HL-60 (cell line): Measurements from ENCODE around the gene SEMA3B.
A peak's percentile ranks its signal among the peaks of the same experiment; 100 is the strongest.

Experiments used
- DNase-seq, 2 experiments: peaks; one replicate each; pipeline ENCODE4 v3.0.0-alpha.2; 2010 to 2020; ENCODE audit warnings: low read depth in 1 of 2, low spot score in 1 of 2
- H3K27ac ChIP-seq: fragments of 250-450 bp; sonication (Bioruptor Pico); replicated peaks from 2 replicates; pipeline ENCODE4 v1.5.1; 2020; ENCODE audit warnings: mild to moderate bottlenecking, moderate library complexity
- H3K27me3 ChIP-seq: fragments of 250-450 bp; sonication (Bioruptor Pico); 2 replicates; pipeline ENCODE4 v1.5.1; 2021; ENCODE audit warnings: mild to moderate bottlenecking, moderate library complexity; ENCODE audit not compliant: insufficient read depth, poor library complexity, severe bottlenecking
- H3K4me3 ChIP-seq: replicated peaks from 2 replicates; pipeline ENCODE4 v1.5.1; 2011; ENCODE audit warnings: mild to moderate bottlenecking, control low read depth, low read length; ENCODE audit not compliant: insufficient read depth
- CTCF ChIP-seq: IDR thresholded peaks from one replicate; pipeline ENCODE4 v1.5.1; 2011; ENCODE audit warnings: low read length, control low read depth, inconsistent platforms; ENCODE audit not compliant: insufficient read depth
- GABPA ChIP-seq: IDR thresholded peaks from 2 replicates; pipeline ENCODE4 v1.6.1; 2012; ENCODE audit warnings: low read depth
- POLR2AphosphoS5 ChIP-seq: IDR thresholded peaks from 2 replicates; pipeline ENCODE4 v1.6.1; 2012; ENCODE audit warnings: low read depth
- REST ChIP-seq: IDR thresholded peaks from 2 replicates; pipeline ENCODE4 v1.6.1; 2012; ENCODE audit warnings: low read depth; ENCODE audit not compliant: insufficient replicate concordance
- SPI1 ChIP-seq: IDR thresholded peaks from 2 replicates; pipeline ENCODE4 v1.6.1; 2012; ENCODE audit warnings: low read depth, mild to moderate bottlenecking, borderline replicate concordance

Gene SEMA3B

GRCh38 chr3:50322386-50323091 lies 53.6 kb downstream of the SEMA3B start, which contains the start of gene HYAL2:
TSS of gene HYAL2 (minus strand) at chr3:50322745. CDS start at chr3:50320489, 2,256 bp downstream.
- H3K4me3 ChIP-seq, result peak within 1 kb of the TSS; percentile 68
- H3K27me3 ChIP-seq, result no peaks in the 10 kb centered on the region
- no peak for DNase-seq
- peak within 1 kb of the TSS; percentile 100 for H3K27ac ChIP-seq
- TF ChIP-seq CTCF, result no peak
- no peak for TF ChIP-seq SPI1
- no peak for TF ChIP-seq POLR2AphosphoS5
- no peak for TF ChIP-seq REST
- TF ChIP-seq GABPA, result no peak

- peak overlapping the region; percentile 100 for H3K27ac ChIP-seq
Measured at GRCh38 chr3:50323092-50323600, 54.2 kb downstream of the SEMA3B start.

GRCh38 chr3:50323614-50324199 lies 54.8 kb downstream of the SEMA3B start:
- Histone ChIP-seq H3K4me3 (no peak overlapping the region), H3K27ac (peak overlapping the region; percentile 100), H3K27me3 (no peaks in the 10 kb centered on the region)
- TF ChIP-seq SPI1 (peak; percentile 39; the same call in 1 of the 2 replicates), POLR2AphosphoS5 (0 out of 2 replicates have a peak, but pooled peaks have one; percentile 6), CTCF (no peak)
- DNase-seq, result no peak

More at GRCh38 chr3:50323092-50323600, 54.2 kb downstream of the SEMA3B start:
- no peaks in the 10 kb centered on the region for H3K27me3 ChIP-seq
- TF ChIP-seq POLR2AphosphoS5, result peak; percentile 48; the same call in 1 of the 2 replicates
- TF ChIP-seq GABPA, result no peak
- no peak for TF ChIP-seq CTCF
- peak; percentile 26; the same call in 1 of the 2 replicates for TF ChIP-seq SPI1
- no peak overlapping the region for H3K4me3 ChIP-seq
- peak in 1 of 2 experiments; percentile 49 for DNase-seq

- DNase-seq, result peak in 1 of 2 experiments; percentile 68
- no peak for TF ChIP-seq POLR2AphosphoS5
- TF ChIP-seq GABPA, result no peak
- no peak for TF ChIP-seq SPI1
- TF ChIP-seq CTCF, result peak; percentile 89
- no peak for TF ChIP-seq REST
- peak overlapping the region; percentile 100 for H3K27ac ChIP-seq
- no peaks in the 10 kb centered on the region for H3K27me3 ChIP-seq
- H3K4me3 ChIP-seq, result no peak overlapping the region
Measured at GRCh38 chr3:50324351-50325112, 55.6 kb downstream of the SEMA3B start.
